GM19099 (cell line): ENCODE results near the gene KCNE1.
"Not testable (repeated sequence)": the region's sequence is repeated elsewhere in the genome, so short reads cannot be mapped to it uniquely, and the experiment has no call there.

Experiments used
- POLR2A ChIP-seq: IDR thresholded peaks from 3 replicates; pipeline ENCODE4 v1.6.1; 2011; ENCODE audit warnings: low read depth; ENCODE audit not compliant: insufficient read length; ENCODE audit errors: extremely low read depth

The KCNE1 gene

GRCh38 chr21:34502480-34503106, 9.4 kb downstream of the KCNE1 start:
- TF ChIP-seq POLR2A: no peak

- no peak for TF ChIP-seq POLR2A
Measured at GRCh38 chr21:34501716-34502115, 10.3 kb downstream of the KCNE1 start.

DNA sequence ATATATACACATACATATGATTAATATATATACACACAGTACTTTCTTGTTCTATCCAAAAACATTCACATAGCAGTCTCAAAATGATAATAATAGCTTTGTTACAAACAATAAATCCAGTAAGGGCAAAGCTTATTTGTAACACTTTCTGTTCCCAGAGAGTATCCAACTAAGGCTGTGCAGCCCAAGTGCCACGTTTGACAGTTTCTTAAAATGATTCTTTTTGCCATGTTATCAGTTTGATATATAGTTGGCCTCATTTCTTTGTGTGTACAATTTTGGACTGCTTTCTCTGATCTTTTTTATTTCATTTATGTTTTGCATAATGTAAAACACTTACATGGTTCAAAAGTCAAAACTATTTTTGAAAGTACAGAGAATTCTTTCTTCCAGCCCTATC, 11.8 kb downstream of the KCNE1 start:
- TF ChIP-seq POLR2A: no peak

DNA sequence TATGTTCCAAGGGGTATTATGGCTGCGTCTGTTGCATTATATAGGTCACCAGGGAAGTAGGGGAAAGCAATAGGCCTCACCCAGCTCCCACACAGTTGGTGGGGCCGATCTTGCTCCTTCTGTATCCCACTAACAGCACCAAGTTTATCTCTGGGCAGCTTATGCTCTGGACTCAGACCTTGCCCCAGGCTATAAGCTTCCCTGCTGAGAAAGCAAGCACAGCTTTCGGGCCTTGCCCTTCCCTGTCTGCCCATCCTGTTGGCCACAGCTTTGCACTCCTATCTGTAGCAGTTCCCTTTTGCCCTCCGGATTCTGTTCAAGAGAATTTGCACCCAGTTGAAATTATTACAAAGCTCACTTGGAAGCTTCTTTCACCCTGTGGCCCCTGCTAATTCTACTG, 12.9 kb downstream of the KCNE1 start:
- TF ChIP-seq POLR2A: no peak

GRCh38 chr21:34498623-34499022, 13.4 kb downstream of the KCNE1 start:
- TF ChIP-seq POLR2A: no peak

- TF ChIP-seq POLR2A: not testable (repeated sequence)
Measured at GRCh38 chr21:34423805-34424204, 88.2 kb downstream of the KCNE1 start, which contains the start of gene SMIM34. SMIM34 (minus strand) TSS chr21:34423951; CDS start chr21:34423839, 112 bp downstream.
